T47D (cell line): ENCODE measurements around the gene PLCL2.

Source experiments
- DNase-seq, 2 experiments: peaks; one replicate each; pipeline versions ENCODE4 v3.0.0 to v3.0.0-alpha.2; 2011 to 2012; ENCODE audit warnings: low read depth in 1 of 2, low spot score in 1 of 2
- JUND ChIP-seq: IDR thresholded peaks from 2 replicates; pipeline ENCODE4 v1.6.1; 2012; ENCODE audit warnings: low read depth
- in situ Hi-C: cut with HindIII; loops from 2 replicates; pipeline ENCODE4 v1.10.0; 2016; ENCODE audit warnings: low sequenced_read_pairs, low pct_unique_long_range_greater_than_20kb

PLCL2 gene

GRCh38 chr3:16846373-16847080, 38.2 kb upstream of the PLCL2 start:
- no peak for DNase-seq
- TF ChIP-seq JUND, result no peak
- in situ Hi-C loops, result no loop called here

- no peak for TF ChIP-seq JUND
- in situ Hi-C loops, result no loop called here
- DNase-seq, result no peak
Observed at GRCh38 chr3:16848007-16848406, 36.7 kb upstream of the PLCL2 start.

- no peak for DNase-seq
- TF ChIP-seq JUND, result no peak
- in situ Hi-C loops, result no loop called here
Observed at GRCh38 chr3:16849229-16849628, 35.5 kb upstream of the PLCL2 start.

- no peak for DNase-seq
- no peak for TF ChIP-seq JUND
- in situ Hi-C loops, result no loop called here
Observed at GRCh38 chr3:16849795-16850194, 35.0 kb upstream of the PLCL2 start.

GRCh38 chr3:16855497-16855896, 29.3 kb upstream of the PLCL2 start:
- TF ChIP-seq JUND, result no peak
- DNase-seq, result no peak
- in situ Hi-C loops, result no loop called here

- no peak for TF ChIP-seq JUND
- in situ Hi-C loops, result no loop called here
- DNase-seq, result no peak
Observed at GRCh38 chr3:16860234-16860633, 24.5 kb upstream of the PLCL2 start.

GRCh38 chr3:16861432-16861831, 23.3 kb upstream of the PLCL2 start:
- in situ Hi-C loops, result no loop called here
- TF ChIP-seq JUND, result no peak
- no peak for DNase-seq

GRCh38 chr3:16864610-16865313, 20.0 kb upstream of the PLCL2 start:
- DNase-seq, result no peak
- TF ChIP-seq JUND, result no peak
- in situ Hi-C loops, result no loop called here

- TF ChIP-seq JUND, result no peak
- in situ Hi-C loops, result no loop called here
- no peak for DNase-seq
Observed at GRCh38 chr3:16865335-16865734, 19.4 kb upstream of the PLCL2 start.

- in situ Hi-C loops, result no loop called here
- no peak for DNase-seq
- TF ChIP-seq JUND, result no peak
Observed at GRCh38 chr3:16866571-16866970, 18.2 kb upstream of the PLCL2 start.

- DNase-seq, result no peak
- in situ Hi-C loops, result no loop called here
- TF ChIP-seq JUND, result no peak
Observed at GRCh38 chr3:16868513-16868912, 16.2 kb upstream of the PLCL2 start.

GRCh38 chr3:16869261-16870005, 15.3 kb upstream of the PLCL2 start:
- in situ Hi-C loops, result no loop called here
- no peak for DNase-seq
- TF ChIP-seq JUND, result no peak
